Thoracic aorta endothelial cell (primary cell): ENCODE data around the gene SDR39U1. TPM values are rescaled to one million over a fixed set of nuclear protein-coding genes. Genes with fewer than 3 reads are reported as not detected.

ENCODE experiments used
- total RNA-seq: library from RNA; depleted of rRNA; stranded (reverse); fragments of >200 nt; gene quantifications from 2 replicates; pipeline ENCODE4 v1.2.3, GENCODE V29; 2012

SDR39U1 gene, protein sequence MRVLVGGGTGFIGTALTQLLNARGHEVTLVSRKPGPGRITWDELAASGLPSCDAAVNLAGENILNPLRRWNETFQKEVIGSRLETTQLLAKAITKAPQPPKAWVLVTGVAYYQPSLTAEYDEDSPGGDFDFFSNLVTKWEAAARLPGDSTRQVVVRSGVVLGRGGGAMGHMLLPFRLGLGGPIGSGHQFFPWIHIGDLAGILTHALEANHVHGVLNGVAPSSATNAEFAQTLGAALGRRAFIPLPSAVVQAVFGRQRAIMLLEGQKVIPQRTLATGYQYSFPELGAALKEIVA
- total RNA-seq, result 15.8 and 17.9 TPM in 2 replicates

DNA sequence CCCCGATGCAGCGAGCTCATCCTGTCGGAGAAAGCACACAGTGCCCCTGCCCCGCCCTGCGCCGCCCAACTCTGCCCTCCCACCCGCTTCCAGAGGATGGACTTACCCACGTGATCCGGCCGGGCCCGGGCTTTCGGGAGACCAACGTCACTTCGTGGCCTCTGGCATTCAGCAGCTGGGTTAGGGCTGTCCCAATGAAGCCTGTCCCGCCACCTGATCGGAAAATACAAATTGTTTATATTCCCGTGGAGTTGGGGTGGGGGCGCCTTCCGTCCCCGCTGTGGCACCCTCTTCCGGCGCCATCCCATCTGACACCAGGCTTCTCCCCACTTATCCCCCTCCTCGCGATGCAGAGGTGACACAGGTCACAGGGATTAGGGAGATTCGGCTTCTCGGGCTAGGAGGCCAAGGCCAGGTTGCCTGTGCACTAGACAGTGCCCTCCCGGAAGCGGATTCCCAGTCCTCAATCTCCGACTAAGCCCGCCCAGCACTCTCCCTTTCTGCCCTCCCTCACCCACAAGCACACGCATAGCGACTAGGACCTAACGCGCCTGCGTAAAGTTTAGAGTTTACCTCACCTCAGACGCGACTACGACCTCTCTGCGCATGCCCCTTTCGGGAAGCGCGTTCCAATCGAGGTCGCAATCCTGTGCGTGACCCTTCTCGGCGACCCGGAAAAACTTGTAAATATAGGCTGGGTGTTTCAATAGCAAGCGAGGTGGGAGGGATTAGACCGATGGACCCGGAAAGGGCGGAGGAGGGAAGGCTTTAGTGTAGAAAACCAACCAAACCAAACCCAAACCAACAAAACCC lies at the start of gene SDR39U1:
SDR39U1 (minus strand) TSS at position 537 of the 813 bp plus-strand sequence; CDS start at position 530, 7 bp downstream.

GRCh38 chr14:24429395-24430142 lies 13.0 kb downstream of the SDR39U1 start, which contains the start of the genes CBLN3 and KHNYN:
Gene CBLN3, minus strand, starts transcription at chr14:24429668. Its CDS starts 614 bp downstream, at chr14:24429054.
Gene KHNYN, plus strand, starts transcription at chr14:24429954. Its CDS starts 777 bp downstream, at chr14:24430731.

DNA sequence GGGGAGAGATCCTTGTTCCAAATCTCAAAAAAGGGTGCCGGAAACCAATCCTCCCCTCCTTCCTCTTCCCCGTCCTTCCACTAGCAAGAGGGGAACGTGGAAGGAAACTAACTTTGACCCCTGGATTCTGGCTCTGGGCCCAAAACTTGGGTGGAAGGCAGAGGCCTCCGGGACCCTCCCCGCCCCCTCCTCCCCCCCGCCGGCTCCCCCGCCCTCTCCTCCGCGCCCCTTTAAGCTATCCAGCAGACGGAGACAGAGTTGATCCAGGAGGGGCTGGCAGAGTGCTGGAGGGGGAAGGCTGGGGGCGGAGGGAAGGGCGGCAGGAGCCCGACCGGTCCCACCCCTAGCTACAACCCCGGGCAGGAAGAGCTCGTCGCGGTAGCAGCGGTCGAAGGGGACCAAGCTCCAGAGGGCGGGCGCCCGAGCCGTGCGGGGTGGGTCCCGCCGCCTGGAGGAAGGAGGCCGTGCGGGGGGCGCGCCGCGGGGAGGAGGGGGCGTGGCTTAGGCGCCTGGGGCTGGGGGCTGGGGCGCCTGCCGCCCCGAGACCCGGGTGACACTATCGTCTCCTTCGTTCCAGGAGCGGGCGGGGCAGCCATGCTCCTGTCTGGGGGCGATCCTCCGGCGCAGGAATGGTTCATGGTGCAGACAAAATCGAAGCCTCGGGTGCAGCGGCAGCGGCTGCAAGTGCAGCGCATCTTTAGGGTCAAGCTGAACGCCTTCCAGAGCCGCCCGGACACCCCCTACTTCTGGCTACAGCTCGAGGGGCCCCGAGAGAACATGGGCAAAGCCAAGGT lies 43.7 kb downstream of the SDR39U1 start, which contains the start of gene NYNRIN:
NYNRIN (plus strand) TSS at position 351 of the 794 bp plus-strand sequence; CDS start at position 595, 244 bp downstream.

Other genes starting within 250 kb of the SDR39U1 start
- 52.5 and 61.0 TPM in 2 replicates for gene TM9SF1, start 247.3 kb downstream of the SDR39U1 start, total RNA-seq
- 0.13 TPM in 1 of 2 replicates, not detected in the other for gene TSSK4, start 237.1 kb downstream of the SDR39U1 start, total RNA-seq
- gene CHMP4A, start 229.3 kb downstream of the SDR39U1 start, total RNA-seq, result 29.4 and 35.6 TPM in 2 replicates
- gene MDP1, start 226.7 kb downstream of the SDR39U1 start, total RNA-seq, result 3.2 and 6.0 TPM in 2 replicates
- 118 and 150 TPM in 2 replicates for gene NEDD8, start 210.4 kb downstream of the SDR39U1 start, total RNA-seq
- gene GMPR2, start 209.8 kb downstream of the SDR39U1 start, total RNA-seq, result 63.4 and 67.2 TPM in 2 replicates
- gene TINF2, start 200.2 kb downstream of the SDR39U1 start, total RNA-seq, result 50.8 and 52.1 TPM in 2 replicates
- gene TGM1, start 179.6 kb downstream of the SDR39U1 start, total RNA-seq, result 1.1 and 1.2 TPM in 2 replicates
- 26.1 and 34.3 TPM in 2 replicates for gene RABGGTA, start 171.2 kb downstream of the SDR39U1 start, total RNA-seq
- 10.1 and 10.9 TPM in 2 replicates for gene DHRS1, start 143.0 kb downstream of the SDR39U1 start, total RNA-seq
- 31.8 and 34.1 TPM in 2 replicates for gene NOP9, start 142.9 kb downstream of the SDR39U1 start, total RNA-seq
- gene CIDEB, start 134.8 kb downstream of the SDR39U1 start, total RNA-seq, result 2.7 and 3.0 TPM in 2 replicates
- gene LTB4R2, start 132.6 kb downstream of the SDR39U1 start, total RNA-seq, result 10.6 and 10.8 TPM in 2 replicates
- gene LTB4R, start 131.3 kb downstream of the SDR39U1 start, total RNA-seq, result 2.9 and 4.7 TPM in 2 replicates
- 30.9 and 34.2 TPM in 2 replicates for gene ADCY4, start 107.7 kb downstream of the SDR39U1 start, total RNA-seq
- gene RIPK3, start 102.8 kb downstream of the SDR39U1 start, total RNA-seq, result 2.1 and 5.8 TPM in 2 replicates
- 12.5 and 20.2 TPM in 2 replicates for gene NFATC4, start 74.6 kb downstream of the SDR39U1 start, total RNA-seq
- gene NYNRIN, start 43.8 kb downstream of the SDR39U1 start, total RNA-seq, result 11.7 and 12.9 TPM in 2 replicates
- 1.1 and 1.6 TPM in 2 replicates for gene CBLN3, start 13.1 kb downstream of the SDR39U1 start, total RNA-seq
- 38.4 and 39.0 TPM in 2 replicates for gene KHNYN, start 12.8 kb downstream of the SDR39U1 start, total RNA-seq
- not detected in 2 replicates for gene CMA1, start 65.5 kb upstream of the SDR39U1 start, total RNA-seq
- not detected in 2 replicates for gene CTSG, start 133.5 kb upstream of the SDR39U1 start, total RNA-seq
- not detected in 2 replicates for gene GZMH, start 166.9 kb upstream of the SDR39U1 start, total RNA-seq
- gene GZMB, start 191.4 kb upstream of the SDR39U1 start, total RNA-seq, result not detected in 2 replicates